HG03060 (cell line): ENCODE measurements around the gene BROX.
"Not testable (repeated sequence)": the region's sequence is repeated elsewhere in the genome, so short reads cannot be mapped to it uniquely, and the experiment has no call there.

Source experiments
- ATAC-seq: cut with Tn5 transposase; IDR thresholded peaks from one replicate; pipeline ENCODE4 v1.9.1; 2021; ENCODE audit warnings: low read depth, moderate number of reproducible peaks; ENCODE audit not compliant: unreplicated experiment

Gene BROX

GRCh38 chr1:222712253-222713090 lies at the start of gene BROX, which contains the start of gene AIDA:
TSS of gene BROX (plus strand) at chr1:222712564. CDS start at chr1:222715700, 3,136 bp downstream.
TSS of gene AIDA (minus strand) at chr1:222712491. CDS start at chr1:222712317, 174 bp downstream.
- peak; percentile 51 for ATAC-seq

GRCh38 chr1:222663431-222663934 lies 48.9 kb upstream of the BROX start:
- ATAC-seq, result no peak

GRCh38 chr1:222665964-222666363 lies 46.4 kb upstream of the BROX start:
- no peak for ATAC-seq

- not testable (repeated sequence) for ATAC-seq
Measured at GRCh38 chr1:222668184-222668583, 44.2 kb upstream of the BROX start.

GRCh38 chr1:222669107-222669506 lies 43.3 kb upstream of the BROX start:
- ATAC-seq, result not testable (repeated sequence)

GRCh38 chr1:222670110-222670509 lies 42.3 kb upstream of the BROX start:
- no peak for ATAC-seq

- ATAC-seq, result no peak
Measured at GRCh38 chr1:222680080-222680479, 32.3 kb upstream of the BROX start.

- ATAC-seq, result no peak
Measured at GRCh38 chr1:222691016-222691415, 21.3 kb upstream of the BROX start.

- no peak for ATAC-seq
Measured at GRCh38 chr1:222694927-222695326, 17.4 kb upstream of the BROX start.

GRCh38 chr1:222696741-222697140 lies 15.6 kb upstream of the BROX start:
- ATAC-seq, result no peak

- ATAC-seq, result no peak
Measured at GRCh38 chr1:222697203-222697602, 15.2 kb upstream of the BROX start.

- ATAC-seq, result no peak
Measured at GRCh38 chr1:222697826-222698225, 14.5 kb upstream of the BROX start.

- no peak for ATAC-seq
Measured at GRCh38 chr1:222702210-222702609, 10.2 kb upstream of the BROX start.

- ATAC-seq, result no peak
Measured at GRCh38 chr1:222704260-222704659, 8.1 kb upstream of the BROX start.

GRCh38 chr1:222706815-222707214 lies 5.5 kb upstream of the BROX start:
- ATAC-seq, result no peak

- no peak for ATAC-seq
Measured at GRCh38 chr1:222709700-222710153, 2.6 kb upstream of the BROX start.

- ATAC-seq, result peak; percentile 10
Measured at GRCh38 chr1:222711319-222712252, 778 bp upstream of the BROX start.

GRCh38 chr1:222713091-222713961 lies 962 bp downstream of the BROX start:
- ATAC-seq, result peak; percentile 59

- no peak for ATAC-seq
Measured at GRCh38 chr1:222716393-222716792, 4.0 kb downstream of the BROX start.

- no peak for ATAC-seq
Measured at GRCh38 chr1:222728746-222729145, 16.4 kb downstream of the BROX start.
